GM23338 (cell line): ENCODE measurements around the gene OR9A2.

Experiments used
- CREB1 ChIP-seq: fragments of 250-450 bp; sonication (Bioruptor Pico); IDR thresholded peaks from 2 replicates; pipeline ENCODE4 v1.5.0; 2020; ENCODE audit warnings: low read depth, mild to moderate bottlenecking, moderate library complexity
- ETS1 ChIP-seq: IDR thresholded peaks from 2 replicates; pipeline ENCODE4 v1.6.1; 2016; ENCODE audit warnings: antibody characterized with exemption
- EZH2 ChIP-seq: fragments of 200-600 bp; sonication (generic); IDR thresholded peaks from one replicate; pipeline ENCODE4 v1.8.0; 2017; ENCODE audit warnings: antibody characterized with exemption, mild to moderate bottlenecking, low read depth; ENCODE audit not compliant: unreplicated experiment
- EZH2phosphoT487 ChIP-seq: fragments of 200-600 bp; sonication (generic); IDR thresholded peaks from one replicate; pipeline ENCODE4 v1.8.1; 2018; ENCODE audit warnings: antibody characterized with exemption; ENCODE audit not compliant: unreplicated experiment
- JUNB ChIP-seq: IDR thresholded peaks from one replicate; pipeline ENCODE4 v1.6.1; 2016; ENCODE audit warnings: antibody characterized with exemption; ENCODE audit not compliant: unreplicated experiment
- NANOG ChIP-seq: IDR thresholded peaks from 2 replicates; pipeline ENCODE4 v1.6.1; 2016; ENCODE audit warnings: antibody characterized with exemption, borderline replicate concordance
- POLR2AphosphoS5 ChIP-seq: IDR thresholded peaks from 2 replicates; pipeline ENCODE4 v1.6.1; 2016; ENCODE audit warnings: antibody characterized with exemption, low read depth
- STAT1 ChIP-seq: IDR thresholded peaks from one replicate; pipeline ENCODE4 v1.6.1; 2016; ENCODE audit warnings: antibody characterized with exemption; ENCODE audit not compliant: unreplicated experiment
- ZNF114 ChIP-seq: fragments of 250-450 bp; sonication (Bioruptor Pico); IDR thresholded peaks from 2 replicates; pipeline ENCODE4 v1.5.0; 2020; ENCODE audit warnings: mild to moderate bottlenecking, moderate library complexity
- ZNF331 ChIP-seq: fragments of 250-450 bp; sonication (Bioruptor Pico); IDR thresholded peaks from 2 replicates; pipeline ENCODE4 v1.5.0; 2020; ENCODE audit warnings: low read depth, mild to moderate bottlenecking, moderate library complexity
- TF ChIP-seq, protein P1 (sequence below), 2 experiments: fragments of 200-600 bp in 1 of 2; sonication (generic) in 1 of 2; conservative IDR thresholded peaks; 2 replicates each; pipeline versions ENCODE4 v1.5.1 to v1.6.1; 2016 to 2017; ENCODE audit warnings: antibody characterized with exemption in 2 of 2, low read depth in 2 of 2, mild to moderate bottlenecking in 2 of 2, moderate library complexity in 1 of 2
- TF ChIP-seq, protein P2 (sequence below): IDR thresholded peaks from one replicate; pipeline ENCODE4 v1.6.1; 2018; ENCODE audit warnings: antibody characterized with exemption; ENCODE audit not compliant: unreplicated experiment
- TF ChIP-seq, protein P3 (sequence below): fragments of 250-450 bp; sonication (Bioruptor Pico); IDR thresholded peaks from 2 replicates; pipeline ENCODE4 v1.5.0; 2020; ENCODE audit warnings: mild to moderate bottlenecking, moderate library complexity

DNA sequence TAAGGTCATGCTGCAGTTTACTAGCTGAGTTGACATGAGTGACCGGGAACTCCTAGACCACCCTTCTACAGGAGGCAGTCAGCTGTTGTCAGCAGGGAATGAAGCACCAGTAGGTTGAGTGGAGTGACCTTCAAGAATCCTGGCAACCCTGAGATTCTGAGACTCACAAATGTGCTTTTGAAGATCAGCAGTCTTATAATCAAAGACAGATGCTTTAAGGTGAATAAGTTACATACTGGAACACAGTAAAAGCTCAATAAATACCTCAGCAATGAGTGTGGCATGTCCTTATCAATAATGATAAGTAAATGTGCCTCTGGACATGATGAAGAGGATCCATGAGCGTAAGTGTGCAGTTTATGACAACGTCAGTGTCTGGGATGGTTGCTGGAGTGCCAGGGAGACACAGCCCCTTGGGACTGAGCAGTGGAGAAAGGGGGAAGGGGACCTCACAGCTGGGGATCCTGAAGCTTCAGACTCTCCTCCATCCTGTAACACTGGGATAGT is 13.3 kb upstream of the OR9A2 start:
- TF ChIP-seq, protein P1, sequence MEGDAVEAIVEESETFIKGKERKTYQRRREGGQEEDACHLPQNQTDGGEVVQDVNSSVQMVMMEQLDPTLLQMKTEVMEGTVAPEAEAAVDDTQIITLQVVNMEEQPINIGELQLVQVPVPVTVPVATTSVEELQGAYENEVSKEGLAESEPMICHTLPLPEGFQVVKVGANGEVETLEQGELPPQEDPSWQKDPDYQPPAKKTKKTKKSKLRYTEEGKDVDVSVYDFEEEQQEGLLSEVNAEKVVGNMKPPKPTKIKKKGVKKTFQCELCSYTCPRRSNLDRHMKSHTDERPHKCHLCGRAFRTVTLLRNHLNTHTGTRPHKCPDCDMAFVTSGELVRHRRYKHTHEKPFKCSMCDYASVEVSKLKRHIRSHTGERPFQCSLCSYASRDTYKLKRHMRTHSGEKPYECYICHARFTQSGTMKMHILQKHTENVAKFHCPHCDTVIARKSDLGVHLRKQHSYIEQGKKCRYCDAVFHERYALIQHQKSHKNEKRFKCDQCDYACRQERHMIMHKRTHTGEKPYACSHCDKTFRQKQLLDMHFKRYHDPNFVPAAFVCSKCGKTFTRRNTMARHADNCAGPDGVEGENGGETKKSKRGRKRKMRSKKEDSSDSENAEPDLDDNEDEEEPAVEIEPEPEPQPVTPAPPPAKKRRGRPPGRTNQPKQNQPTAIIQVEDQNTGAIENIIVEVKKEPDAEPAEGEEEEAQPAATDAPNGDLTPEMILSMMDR (conservative IDR thresholded peaks at IDR 0.05; ENCODE audit: low read depth in 2 of 2): no peak
- TF ChIP-seq EZH2 (no peak), POLR2AphosphoS5 (no peak), EZH2phosphoT487 (no peak), STAT1 (no peak), JUNB (no peak), ETS1 (no peak), CREB1 (no peak), ZNF331 (CRISPR knock-in tag) (no peak), NANOG (no peak), ZNF114 (no peak)
- TF ChIP-seq, protein P2, sequence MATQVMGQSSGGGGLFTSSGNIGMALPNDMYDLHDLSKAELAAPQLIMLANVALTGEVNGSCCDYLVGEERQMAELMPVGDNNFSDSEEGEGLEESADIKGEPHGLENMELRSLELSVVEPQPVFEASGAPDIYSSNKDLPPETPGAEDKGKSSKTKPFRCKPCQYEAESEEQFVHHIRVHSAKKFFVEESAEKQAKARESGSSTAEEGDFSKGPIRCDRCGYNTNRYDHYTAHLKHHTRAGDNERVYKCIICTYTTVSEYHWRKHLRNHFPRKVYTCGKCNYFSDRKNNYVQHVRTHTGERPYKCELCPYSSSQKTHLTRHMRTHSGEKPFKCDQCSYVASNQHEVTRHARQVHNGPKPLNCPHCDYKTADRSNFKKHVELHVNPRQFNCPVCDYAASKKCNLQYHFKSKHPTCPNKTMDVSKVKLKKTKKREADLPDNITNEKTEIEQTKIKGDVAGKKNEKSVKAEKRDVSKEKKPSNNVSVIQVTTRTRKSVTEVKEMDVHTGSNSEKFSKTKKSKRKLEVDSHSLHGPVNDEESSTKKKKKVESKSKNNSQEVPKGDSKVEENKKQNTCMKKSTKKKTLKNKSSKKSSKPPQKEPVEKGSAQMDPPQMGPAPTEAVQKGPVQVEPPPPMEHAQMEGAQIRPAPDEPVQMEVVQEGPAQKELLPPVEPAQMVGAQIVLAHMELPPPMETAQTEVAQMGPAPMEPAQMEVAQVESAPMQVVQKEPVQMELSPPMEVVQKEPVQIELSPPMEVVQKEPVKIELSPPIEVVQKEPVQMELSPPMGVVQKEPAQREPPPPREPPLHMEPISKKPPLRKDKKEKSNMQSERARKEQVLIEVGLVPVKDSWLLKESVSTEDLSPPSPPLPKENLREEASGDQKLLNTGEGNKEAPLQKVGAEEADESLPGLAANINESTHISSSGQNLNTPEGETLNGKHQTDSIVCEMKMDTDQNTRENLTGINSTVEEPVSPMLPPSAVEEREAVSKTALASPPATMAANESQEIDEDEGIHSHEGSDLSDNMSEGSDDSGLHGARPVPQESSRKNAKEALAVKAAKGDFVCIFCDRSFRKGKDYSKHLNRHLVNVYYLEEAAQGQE: no peak
- TF ChIP-seq, protein P3, sequence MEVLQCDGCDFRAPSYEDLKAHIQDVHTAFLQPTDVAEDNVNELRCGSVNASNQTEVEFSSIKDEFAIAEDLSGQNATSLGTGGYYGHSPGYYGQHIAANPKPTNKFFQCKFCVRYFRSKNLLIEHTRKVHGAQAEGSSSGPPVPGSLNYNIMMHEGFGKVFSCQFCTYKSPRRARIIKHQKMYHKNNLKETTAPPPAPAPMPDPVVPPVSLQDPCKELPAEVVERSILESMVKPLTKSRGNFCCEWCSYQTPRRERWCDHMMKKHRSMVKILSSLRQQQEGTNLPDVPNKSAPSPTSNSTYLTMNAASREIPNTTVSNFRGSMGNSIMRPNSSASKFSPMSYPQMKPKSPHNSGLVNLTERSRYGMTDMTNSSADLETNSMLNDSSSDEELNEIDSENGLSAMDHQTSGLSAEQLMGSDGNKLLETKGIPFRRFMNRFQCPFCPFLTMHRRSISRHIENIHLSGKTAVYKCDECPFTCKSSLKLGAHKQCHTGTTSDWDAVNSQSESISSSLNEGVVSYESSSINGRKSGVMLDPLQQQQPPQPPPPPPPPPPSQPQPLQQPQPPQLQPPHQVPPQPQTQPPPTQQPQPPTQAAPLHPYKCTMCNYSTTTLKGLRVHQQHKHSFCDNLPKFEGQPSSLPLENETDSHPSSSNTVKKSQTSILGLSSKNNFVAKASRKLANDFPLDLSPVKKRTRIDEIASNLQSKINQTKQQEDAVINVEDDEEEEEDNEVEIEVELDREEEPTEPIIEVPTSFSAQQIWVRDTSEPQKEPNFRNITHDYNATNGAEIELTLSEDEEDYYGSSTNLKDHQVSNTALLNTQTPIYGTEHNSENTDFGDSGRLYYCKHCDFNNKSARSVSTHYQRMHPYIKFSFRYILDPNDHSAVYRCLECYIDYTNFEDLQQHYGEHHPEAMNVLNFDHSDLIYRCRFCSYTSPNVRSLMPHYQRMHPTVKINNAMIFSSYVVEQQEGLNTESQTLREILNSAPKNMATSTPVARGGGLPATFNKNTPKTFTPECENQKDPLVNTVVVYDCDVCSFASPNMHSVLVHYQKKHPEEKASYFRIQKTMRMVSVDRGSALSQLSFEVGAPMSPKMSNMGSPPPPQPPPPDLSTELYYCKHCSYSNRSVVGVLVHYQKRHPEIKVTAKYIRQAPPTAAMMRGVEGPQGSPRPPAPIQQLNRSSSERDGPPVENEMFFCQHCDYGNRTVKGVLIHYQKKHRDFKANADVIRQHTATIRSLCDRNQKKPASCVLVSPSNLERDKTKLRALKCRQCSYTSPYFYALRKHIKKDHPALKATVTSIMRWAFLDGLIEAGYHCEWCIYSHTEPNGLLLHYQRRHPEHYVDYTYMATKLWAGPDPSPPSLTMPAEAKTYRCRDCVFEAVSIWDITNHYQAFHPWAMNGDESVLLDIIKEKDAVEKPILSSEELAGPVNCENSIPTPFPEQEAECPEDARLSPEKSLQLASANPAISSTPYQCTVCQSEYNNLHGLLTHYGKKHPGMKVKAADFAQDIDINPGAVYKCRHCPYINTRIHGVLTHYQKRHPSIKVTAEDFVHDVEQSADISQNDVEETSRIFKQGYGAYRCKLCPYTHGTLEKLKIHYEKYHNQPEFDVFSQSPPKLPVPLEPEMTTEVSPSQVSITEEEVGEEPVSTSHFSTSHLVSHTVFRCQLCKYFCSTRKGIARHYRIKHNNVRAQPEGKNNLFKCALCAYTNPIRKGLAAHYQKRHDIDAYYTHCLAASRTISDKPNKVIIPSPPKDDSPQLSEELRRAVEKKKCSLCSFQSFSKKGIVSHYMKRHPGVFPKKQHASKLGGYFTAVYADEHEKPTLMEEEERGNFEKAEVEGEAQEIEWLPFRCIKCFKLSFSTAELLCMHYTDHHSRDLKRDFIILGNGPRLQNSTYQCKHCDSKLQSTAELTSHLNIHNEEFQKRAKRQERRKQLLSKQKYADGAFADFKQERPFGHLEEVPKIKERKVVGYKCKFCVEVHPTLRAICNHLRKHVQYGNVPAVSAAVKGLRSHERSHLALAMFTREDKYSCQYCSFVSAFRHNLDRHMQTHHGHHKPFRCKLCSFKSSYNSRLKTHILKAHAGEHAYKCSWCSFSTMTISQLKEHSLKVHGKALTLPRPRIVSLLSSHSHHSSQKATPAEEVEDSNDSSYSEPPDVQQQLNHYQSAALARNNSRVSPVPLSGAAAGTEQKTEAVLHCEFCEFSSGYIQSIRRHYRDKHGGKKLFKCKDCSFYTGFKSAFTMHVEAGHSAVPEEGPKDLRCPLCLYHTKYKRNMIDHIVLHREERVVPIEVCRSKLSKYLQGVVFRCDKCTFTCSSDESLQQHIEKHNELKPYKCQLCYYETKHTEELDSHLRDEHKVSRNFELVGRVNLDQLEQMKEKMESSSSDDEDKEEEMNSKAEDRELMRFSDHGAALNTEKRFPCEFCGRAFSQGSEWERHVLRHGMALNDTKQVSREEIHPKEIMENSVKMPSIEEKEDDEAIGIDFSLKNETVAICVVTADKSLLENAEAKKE (CRISPR knock-in tag): no peak
